HG03045 (cell line): ENCODE data around the gene NPR3.
"Not testable (repeated sequence)": the region's sequence is repeated elsewhere in the genome, so short reads cannot be mapped to it uniquely, and the experiment has no call there.

ENCODE experiments used
- ATAC-seq: cut with Tn5 transposase; IDR thresholded peaks from one replicate; pipeline ENCODE4 v1.9.1; 2021; ENCODE audit warnings: mild to moderate bottlenecking, moderate library complexity; ENCODE audit not compliant: unreplicated experiment

NPR3 gene

GRCh38 chr5:32760091-32760509 is 49.0 kb downstream of the NPR3 start:
- no peak for ATAC-seq

DNA sequence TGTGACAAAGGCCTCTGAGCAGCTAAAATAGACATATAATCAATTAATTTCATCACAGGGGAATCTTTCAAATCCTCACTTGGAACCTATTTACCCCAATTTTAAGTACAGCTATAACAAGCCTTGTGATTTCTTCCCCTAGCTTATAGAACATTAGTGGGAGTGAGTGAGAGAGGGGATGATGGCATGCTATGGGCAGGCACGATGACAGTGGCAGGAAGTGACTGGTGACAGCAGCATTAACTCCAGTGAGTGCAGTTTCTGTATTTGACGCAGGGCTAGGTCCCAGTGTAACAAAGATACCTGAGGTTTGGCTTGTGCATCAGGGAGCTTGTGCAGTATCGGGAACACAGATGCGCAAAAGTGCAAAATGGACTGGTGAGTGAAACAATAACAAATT is 54.1 kb downstream of the NPR3 start:
- no peak for ATAC-seq

- no peak for ATAC-seq
These were observed 56.9 kb downstream of the NPR3 start for GRCh38 chr5:32767948-32768467.

GRCh38 chr5:32769711-32770110 is 58.6 kb downstream of the NPR3 start:
- ATAC-seq = no peak

GRCh38 chr5:32770444-32770843 is 59.3 kb downstream of the NPR3 start:
- ATAC-seq = no peak

GRCh38 chr5:32771037-32771436 is 59.9 kb downstream of the NPR3 start:
- no peak for ATAC-seq

DNA sequence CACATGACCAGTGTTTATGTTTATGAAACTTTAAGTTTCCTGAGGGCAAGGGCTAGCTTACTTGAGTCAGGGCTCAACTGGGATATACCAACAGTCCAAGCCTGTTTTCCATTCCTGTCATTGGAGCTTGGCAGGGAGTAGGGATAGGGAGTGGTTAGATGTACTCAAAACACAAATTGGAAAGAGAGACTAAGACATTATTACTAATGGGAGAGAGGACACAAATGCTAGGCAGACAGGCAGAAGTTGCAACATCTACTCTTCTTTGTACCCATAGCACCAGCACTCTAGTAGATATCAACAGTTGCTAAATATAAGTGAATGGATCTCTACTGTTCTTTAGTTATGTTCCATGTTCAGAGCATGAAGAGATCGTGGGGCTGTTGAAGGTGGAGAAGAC is 62.8 kb downstream of the NPR3 start:
- ATAC-seq = no peak

DNA sequence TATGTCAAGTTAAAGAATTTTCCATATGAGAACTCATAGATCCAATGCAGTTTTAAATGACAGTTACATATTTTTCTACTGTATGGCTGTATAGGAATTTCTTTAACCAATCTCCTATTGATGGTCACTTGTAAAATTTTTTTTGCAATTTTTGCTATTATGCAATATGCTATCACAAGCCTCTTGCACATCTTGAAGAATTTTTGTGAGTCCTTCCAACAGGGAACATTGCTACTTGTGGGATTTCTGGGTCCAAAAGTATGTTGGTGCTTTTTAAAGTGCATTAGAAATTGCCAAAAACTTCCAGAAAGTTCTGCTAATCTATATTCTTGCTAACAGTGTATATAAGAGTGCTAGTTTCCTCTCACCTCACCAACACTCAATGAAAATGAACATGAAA is 65.1 kb downstream of the NPR3 start:
- no peak for ATAC-seq

DNA sequence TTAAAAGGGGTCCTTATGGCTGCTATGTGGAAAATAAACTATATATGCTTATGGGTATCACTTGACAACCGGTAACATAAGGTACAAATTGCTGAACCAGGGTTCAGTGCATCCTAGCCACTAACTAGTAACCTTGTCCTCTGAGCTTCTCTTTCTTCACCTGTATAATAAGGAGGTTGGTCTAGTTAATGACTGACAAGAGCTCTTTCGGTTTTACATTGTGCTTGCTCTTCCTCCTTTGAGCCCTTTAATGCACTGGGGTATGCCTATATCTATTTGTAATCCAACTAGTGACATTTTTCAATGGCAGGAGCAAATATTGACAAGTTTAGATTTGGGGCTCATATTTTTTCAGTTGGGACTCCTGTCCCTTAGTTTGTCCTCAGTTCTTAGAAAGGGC is 66.1 kb downstream of the NPR3 start:
- no peak for ATAC-seq

- ATAC-seq = no peak
These were observed 66.6 kb downstream of the NPR3 start for GRCh38 chr5:32777733-32778132.

DNA sequence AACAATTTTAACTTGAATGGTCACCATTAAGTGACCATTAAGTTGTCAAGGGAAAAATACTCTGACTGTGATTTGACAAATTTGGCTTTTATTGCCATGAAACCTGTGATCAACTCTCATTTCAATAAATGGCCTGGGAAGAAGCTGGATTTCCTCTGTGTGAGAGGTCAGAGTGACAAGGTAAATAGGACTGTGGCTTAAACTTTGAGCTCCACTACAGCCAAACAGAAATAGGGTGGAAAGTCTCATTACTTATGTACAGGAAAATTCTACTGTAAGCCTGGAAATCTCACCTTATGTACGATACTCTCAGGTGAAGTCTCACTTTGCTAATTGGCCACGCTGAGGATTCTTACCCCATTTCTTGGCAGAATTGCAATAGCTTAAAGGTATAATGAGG is 67.3 kb downstream of the NPR3 start:
- no peak for ATAC-seq

DNA sequence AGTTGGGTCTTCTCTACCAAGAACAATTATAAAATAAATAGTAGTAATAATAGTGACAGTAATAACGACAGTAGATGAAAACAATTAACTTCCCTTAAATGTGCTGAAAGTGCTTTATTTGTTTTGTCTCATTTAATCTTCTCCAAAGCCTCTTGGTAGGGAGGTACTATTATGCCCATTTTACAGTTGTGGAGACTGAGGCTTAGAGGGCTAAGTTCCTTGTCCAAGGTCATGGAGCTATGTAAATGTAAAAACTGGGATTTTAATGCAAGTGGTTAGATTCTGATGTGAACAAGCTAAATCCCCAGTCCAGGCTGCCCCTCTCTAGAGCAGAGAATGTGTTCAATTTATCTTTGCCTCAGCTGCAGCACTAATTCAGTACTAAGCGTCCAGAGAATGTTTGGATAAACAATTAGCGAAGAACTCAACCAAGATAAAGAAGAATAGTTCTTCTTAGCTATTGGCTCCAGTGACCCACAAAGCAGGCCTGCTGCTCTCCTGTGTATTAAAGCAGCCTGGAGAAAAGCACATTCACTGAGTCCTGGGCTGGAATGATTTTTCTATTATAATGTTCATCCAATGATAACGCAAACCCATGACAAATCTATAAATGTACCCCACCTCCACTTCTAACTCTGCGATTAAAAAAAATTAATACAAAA is 68.8 kb downstream of the NPR3 start:
- no peak for ATAC-seq

DNA sequence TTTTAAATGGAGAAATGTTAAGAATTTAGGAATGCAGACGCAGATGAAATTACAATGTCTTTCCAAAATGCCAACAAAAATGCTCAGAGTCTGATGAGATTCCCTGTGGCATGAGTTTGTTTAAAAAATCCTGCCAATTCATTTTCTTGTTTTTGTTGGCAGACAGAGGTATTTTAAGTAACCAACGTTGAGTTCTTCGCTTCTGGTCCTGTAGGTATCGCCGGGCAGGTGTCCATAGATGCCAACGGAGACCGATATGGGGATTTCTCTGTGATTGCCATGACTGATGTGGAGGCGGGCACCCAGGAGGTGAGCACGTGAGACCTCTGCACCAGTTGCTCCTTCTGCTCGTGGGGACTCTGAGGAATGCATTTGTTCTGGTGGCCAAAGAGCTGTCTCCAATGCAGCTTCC is 69.4 kb downstream of the NPR3 start:
- ATAC-seq = no peak

- no peak for ATAC-seq
These were observed 72.5 kb downstream of the NPR3 start for GRCh38 chr5:32783661-32784060.

DNA sequence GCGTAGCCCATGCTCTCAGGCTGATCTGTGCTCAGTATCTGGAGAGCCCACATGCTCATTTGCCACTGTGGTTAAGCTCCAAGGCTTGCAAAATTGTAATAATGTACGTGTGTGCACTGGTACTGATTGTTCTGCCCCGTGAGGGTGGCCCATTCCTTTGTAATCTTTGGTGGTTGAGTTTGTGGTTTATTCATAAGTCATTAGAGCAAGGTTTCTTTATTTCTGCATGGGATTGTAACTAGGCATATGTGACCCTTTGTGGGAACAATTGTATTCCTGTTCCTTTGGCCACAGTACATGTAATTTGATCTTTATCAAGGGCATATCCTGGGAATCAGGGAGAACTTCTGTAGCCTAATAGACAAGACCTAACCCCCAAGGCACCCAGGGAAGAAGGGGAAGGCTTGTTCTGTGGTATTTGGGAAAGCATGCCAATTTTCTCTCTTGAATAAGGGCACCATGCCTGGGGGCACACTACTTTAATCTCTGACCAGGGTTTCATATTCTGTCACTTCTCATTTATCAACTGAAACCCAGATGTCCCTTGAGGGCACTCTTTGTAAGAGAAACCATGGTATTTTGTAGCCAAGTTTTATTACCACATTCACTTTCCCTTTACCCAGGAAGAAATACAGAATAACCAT is 74.6 kb downstream of the NPR3 start:
- ATAC-seq = no peak

DNA sequence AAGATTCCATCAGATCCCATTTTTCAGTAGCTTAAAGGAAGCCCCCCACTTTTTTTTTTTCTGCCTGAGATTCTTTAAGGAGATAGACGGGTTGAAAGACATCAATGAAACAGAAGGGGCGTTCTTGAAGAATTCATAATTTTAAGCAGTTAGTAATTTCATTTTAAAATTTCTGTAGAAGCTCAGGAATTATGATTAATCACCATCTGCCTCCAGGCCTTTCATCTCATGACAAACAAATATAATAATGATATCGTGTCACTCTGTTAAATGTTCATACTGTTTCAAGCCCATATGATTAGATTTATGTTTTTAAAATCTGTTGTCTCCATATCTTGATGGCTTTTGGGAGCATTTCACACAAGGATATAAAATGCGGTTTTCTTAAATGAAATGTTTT is 75.2 kb downstream of the NPR3 start:
- no peak for ATAC-seq

GRCh38 chr5:32790411-32790951 is 79.4 kb downstream of the NPR3 start:
- ATAC-seq = no peak

- no peak for ATAC-seq
These were observed 80.6 kb downstream of the NPR3 start for GRCh38 chr5:32791536-32792243.

- ATAC-seq = no peak
These were observed 83.0 kb downstream of the NPR3 start for GRCh38 chr5:32794086-32794485.

DNA sequence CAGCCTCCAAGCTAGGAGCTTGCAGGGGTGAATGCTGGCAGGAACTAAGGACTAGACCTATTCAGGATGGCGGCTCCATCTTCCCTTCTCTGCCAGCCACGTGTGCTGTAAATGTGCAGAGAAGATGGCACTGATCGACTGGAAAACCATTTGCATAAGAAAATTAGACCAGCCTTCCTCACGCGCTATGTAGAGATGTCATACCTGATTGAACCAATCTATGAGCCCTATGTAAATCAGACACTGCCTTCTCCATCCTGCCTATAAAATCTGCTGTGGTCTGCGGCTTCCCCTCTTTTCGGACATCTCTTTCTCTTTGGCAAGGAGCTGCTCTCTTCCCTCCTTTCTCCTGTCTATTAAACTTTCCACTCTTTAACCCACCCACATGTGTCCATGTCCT is 91.6 kb downstream of the NPR3 start:
- no peak for ATAC-seq

DNA sequence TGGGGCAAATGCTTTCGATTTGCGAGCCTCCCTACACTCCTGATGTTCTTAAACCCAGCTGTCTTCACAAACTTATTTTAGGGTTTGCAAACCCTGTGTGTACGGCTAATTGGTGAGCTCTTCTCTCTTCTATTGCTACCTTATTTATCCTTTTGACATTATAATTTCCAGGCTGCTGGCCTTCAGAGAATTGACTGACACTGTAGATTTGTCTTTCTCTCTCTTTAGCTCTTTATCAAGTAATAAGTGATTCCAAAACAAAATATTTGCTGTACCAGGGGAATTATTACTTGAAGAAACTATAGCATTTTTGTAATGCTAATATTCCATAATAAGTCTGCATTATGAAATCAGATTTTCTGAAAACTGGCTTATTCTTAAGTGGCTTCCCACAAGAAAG is 92.5 kb downstream of the NPR3 start:
- ATAC-seq = no peak

DNA sequence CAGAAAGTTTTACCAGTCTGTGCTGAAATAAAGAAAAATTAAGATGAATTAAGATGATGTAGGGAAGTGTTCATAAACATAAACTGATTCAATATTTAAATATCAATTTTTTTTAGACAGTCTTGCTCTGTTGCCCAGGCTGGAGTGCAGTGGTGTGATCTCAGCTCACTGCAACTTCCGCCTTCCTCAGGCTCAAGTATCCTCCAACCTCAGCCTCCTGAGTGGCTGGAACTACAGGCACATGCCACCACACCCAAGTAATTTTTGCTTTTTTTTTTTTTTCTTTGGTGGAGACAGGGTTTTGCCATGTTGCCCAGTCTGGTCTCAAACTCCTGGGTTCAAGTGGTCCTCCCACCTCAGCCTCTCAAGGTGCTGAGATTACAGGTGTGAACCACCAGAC is 94.3 kb downstream of the NPR3 start:
- ATAC-seq = not testable (repeated sequence)
